Thymus (tissue), 11 donors: Measurements from ENCODE around the gene RAD9B. TPM values are rescaled to one million over a fixed set of nuclear protein-coding genes. Genes with fewer than 3 reads are reported as not detected.

ENCODE experiments used
- DNase-seq, 9 donors: peaks; one replicate each; pipeline ENCODE4 v3.0.0-alpha.2; 2013; ENCODE audit warnings: low spot score in 9 of 9, low read depth in 6 of 9, missing footprints in 1 of 9
- H3K27ac ChIP-seq, 2 donors: one replicate each; pipeline ENCODE4 v1.5.1; 2013; ENCODE audit warnings: control low read depth in 1 of 2, low read depth in 1 of 2, low read length in 1 of 2, mild to moderate bottlenecking in 1 of 2, moderate library complexity in 1 of 2
- H3K27me3 ChIP-seq, 2 donors: one replicate each; pipeline ENCODE4 v1.5.1; 2013; ENCODE audit warnings: low read length in 1 of 2; ENCODE audit not compliant: control insufficient read depth in 2 of 2, insufficient read depth in 1 of 2
- H3K36me3 ChIP-seq, 2 donors: one replicate each; pipeline ENCODE4 v1.5.1; 2013; ENCODE audit warnings: low read length in 1 of 2, mild to moderate bottlenecking in 1 of 2, moderate library complexity in 1 of 2; ENCODE audit not compliant: control insufficient read depth in 2 of 2, insufficient read depth in 2 of 2
- H3K4me1 ChIP-seq, 2 donors: one replicate each; pipeline ENCODE4 v1.5.1; 2013; ENCODE audit warnings: low read length in 2 of 2; ENCODE audit not compliant: control insufficient read depth in 2 of 2, insufficient read depth in 2 of 2
- H3K4me3 ChIP-seq, 2 donors: one replicate each; pipeline ENCODE4 v1.5.1; 2013; ENCODE audit warnings: low read length in 2 of 2, control low read depth in 1 of 2, mild to moderate bottlenecking in 1 of 2
- H3K9me3 ChIP-seq, 2 donors: one replicate each; pipeline ENCODE4 v1.5.1; 2013; ENCODE audit warnings: low read length in 1 of 2, mild to moderate bottlenecking in 1 of 2; ENCODE audit not compliant: control insufficient read depth in 2 of 2, insufficient read depth in 1 of 2
- WGBS: extraction: QIAGEN DNeasy Blood & Tissue Kit; methylation state at CpG from one replicate; pipeline ENCODE4 v1.1.7; 2013; 5-methylcytosine and 5-hydroxymethylcytosine counted together
- polyA plus RNA-seq: library from polyadenylated mRNA; stranded (reverse); fragments of 200-250 nt; gene quantifications from one replicate; pipeline ENCODE4 v1.2.3, GENCODE V29; 2013
- total RNA-seq: library from RNA; stranded (reverse); fragments of 120-200 nt; gene quantifications from one replicate; pipeline ENCODE4 v1.2.4, GENCODE V29; 2013
- donor health status: healthy.

RAD9B gene
- total and polyA plus RNA-seq, 2 donors = 0.87 to 1.0 TPM

DNA sequence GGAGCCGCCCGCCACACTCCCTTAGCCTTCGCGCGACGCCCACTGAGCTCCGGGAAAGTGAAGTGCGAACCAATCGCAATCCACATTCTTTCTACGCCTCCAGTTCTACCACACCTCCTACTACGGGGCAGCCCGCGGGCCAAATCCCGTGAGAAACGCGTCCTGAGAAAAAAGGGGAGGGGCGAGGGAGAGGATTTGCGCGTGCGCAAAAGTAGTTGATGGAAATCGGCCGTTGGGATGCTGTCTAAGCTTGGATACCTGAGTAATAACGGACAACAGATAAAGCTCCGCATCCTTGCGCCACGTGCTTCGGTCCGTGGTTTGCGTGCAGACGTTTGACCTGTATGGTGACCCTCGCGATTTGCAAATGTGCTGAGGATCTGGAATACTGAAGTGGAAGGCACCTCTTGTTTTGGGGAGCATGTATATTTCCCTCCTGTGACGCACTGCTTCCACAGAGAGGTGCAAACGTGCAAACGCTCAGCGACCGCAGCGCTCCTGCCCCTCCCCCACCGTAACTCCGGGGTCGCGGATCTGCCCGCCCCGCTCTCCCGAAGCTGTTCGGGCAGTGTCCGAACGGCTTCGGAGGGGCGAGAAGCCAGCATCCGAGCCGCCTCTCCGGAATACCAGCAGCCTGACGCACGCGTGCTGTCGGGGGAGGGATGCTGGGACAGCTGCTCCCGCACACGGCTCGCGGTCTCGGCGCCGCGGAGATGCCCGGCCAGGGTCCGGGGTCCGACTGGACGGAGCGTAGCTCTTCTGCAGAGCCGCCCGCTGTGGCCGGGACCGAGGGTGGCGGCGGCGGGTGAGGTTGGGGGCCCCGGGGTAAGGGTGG is 33.7 kb upstream of the RAD9B start, which contains the start of the genes FAM216A and GPN3:
Gene FAM216A, plus strand, starts transcription at position 632 of the 835 bp plus-strand sequence. Its CDS starts 31 bp downstream, at position 663.
Gene GPN3, minus strand, starts transcription at position 44 of the 835 bp plus-strand sequence. CDS start 54 bp downstream, outside the sequence.
- Histone ChIP-seq H3K36me3 (peaks cover 5 to 13% of the 10 kb centered on the region in 2 donors), H3K4me1 (peaks cover 9 to 13% of the 10 kb centered on the region in 2 donors), H3K27ac (peak within 1 kb of the TSS; percentile 91 to 99), H3K27me3 (no peaks in the 10 kb centered on the region), H3K4me3 (peak within 1 kb of the TSS; percentile 71 to 77), H3K9me3 (no peaks in the 10 kb centered on the region)
- under 1% methylated on average over 78 of the region's 78 CpGs for WGBS
- DNase-seq = peak; percentile 95 to 99 (median 97)

DNA sequence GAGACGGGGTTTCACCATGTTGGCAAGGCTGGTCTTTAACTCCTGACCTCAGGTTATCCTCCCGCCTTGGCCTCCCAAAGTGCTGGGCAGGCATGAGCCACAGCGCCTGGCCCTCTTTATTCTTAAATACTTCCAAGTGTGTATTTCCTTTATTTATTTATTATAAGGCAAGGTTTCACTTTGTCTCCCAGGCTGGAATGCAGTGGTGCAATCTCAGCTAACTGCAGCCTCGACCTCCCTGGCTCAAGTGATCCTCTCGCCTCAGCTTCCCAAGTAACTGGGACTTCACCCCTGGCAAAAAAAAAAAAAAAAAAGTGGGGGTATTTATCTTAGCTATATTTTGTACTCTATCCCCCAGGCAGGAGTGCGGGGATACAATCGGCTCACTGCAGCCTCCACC is 26.7 kb upstream of the RAD9B start:
- H3K36me3 ChIP-seq = peaks cover 8 to 16% of the 10 kb centered on the region in 2 donors
- WGBS = 98% methylated on average over 7 of the region's 7 CpGs
- H3K4me1 ChIP-seq = no peaks in the 10 kb centered on the region
- no peak overlapping the region for H3K27ac ChIP-seq
- no peaks in the 10 kb centered on the region for H3K9me3 ChIP-seq
- no peaks in the 10 kb centered on the region for H3K27me3 ChIP-seq
- DNase-seq = no peak
- no peak overlapping the region for H3K4me3 ChIP-seq

- H3K27ac ChIP-seq = no peak overlapping the region
Measured at GRCh38 chr12:110498984-110499706, 3.0 kb upstream of the RAD9B start.

GRCh38 chr12:110501399-110501751 is 756 bp upstream of the RAD9B start:
- Histone ChIP-seq H3K9me3 (peaks cover 0 to 5% of the 10 kb centered on the region in 2 donors), H3K36me3 (peaks cover 0 to 9% of the 10 kb centered on the region in 2 donors), H3K4me1 (peaks cover 6 to 15% of the 10 kb centered on the region in 2 donors), H3K27me3 (no peaks in the 10 kb centered on the region), H3K27ac (peak overlapping the region; percentile 93 to 97), H3K4me3 (peak overlapping the region; percentile 92 to 99)
- under 1% methylated on average over 17 of the region's 17 CpGs for WGBS
- DNase-seq = peak in 5 of 9 donors; percentile 11 to 41 (median 29)

More at GRCh38 chr12:110498984-110499706, 3.0 kb upstream of the RAD9B start:
- no peak for DNase-seq
- Histone ChIP-seq H3K4me3 (no peak overlapping the region), H3K4me1 (peaks cover 6 to 15% of the 10 kb centered on the region in 2 donors), H3K27me3 (no peaks in the 10 kb centered on the region), H3K9me3 (peaks cover 0 to 5% of the 10 kb centered on the region in 2 donors), H3K36me3 (peaks cover 11 to 25% of the 10 kb centered on the region in 2 donors)
- 90% methylated on average over 4 of the region's 4 CpGs for WGBS

DNA sequence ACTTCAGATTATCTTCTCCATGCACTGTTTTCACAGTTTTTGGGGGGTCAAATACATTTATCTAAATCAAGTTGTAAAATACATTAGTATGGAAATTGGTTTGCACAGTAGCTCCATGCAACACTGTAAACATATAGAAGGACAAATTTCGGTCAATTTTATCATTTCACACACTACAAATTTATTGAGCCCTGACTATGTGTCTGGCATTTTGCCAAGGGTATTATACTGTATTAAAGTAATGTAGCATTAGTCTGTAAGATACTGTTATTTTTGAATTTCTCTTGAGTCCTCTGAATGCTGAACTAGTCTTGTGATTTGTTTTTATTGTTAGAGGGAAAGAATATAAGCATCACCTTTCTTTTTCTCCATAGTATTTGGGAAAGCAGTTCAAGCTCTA is 1.3 kb downstream of the RAD9B start:
- H3K27me3 ChIP-seq = no peaks in the 10 kb centered on the region

GRCh38 chr12:110505332-110505731 is 3.2 kb downstream of the RAD9B start:
- 95% methylated on average over 3 of the region's 3 CpGs for WGBS
- Histone ChIP-seq H3K27me3 (no peaks in the 10 kb centered on the region), H3K36me3 (no peaks in the 10 kb centered on the region), H3K4me1 (peaks cover 6 to 14% of the 10 kb centered on the region in 2 donors), H3K9me3 (peaks cover 0 to 5% of the 10 kb centered on the region in 2 donors), H3K27ac (no peak overlapping the region), H3K4me3 (no peak overlapping the region)
- no peak for DNase-seq

More for the DNA sequence above, 1.3 kb downstream of the RAD9B start:
- H3K27ac ChIP-seq = no peak overlapping the region
- no peak for DNase-seq
- H3K36me3 ChIP-seq = peaks cover 0 to 5% of the 10 kb centered on the region in 2 donors
- 99% methylated on average over 1 of the region's 1 CpG for WGBS
- peaks cover 6 to 15% of the 10 kb centered on the region in 2 donors for H3K4me1 ChIP-seq
- no peak overlapping the region for H3K4me3 ChIP-seq
- peaks cover 0 to 5% of the 10 kb centered on the region in 2 donors for H3K9me3 ChIP-seq

DNA sequence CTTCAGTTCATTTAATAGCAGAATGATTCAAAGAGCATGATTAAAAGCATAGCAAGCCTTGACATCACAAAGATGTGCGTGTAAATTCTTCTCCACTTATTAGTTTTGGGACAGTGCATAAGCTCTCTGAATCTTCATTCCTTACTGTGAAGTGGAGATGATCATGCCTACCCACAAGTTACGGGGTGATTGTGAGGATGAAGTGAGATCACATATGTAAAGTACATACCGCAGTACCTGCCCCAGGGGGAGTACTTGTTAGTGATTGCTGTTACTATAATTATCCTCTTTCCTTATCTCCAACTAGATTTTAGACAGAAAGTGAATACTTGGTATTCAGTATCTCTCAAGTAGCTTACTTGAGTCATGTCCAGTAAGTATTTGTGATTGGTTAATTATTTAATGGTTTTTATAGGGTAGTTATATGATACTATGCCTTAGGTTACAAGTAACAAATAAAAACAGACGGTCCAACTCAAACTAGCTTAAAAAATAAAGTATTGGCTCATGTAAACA is 6.0 kb downstream of the RAD9B start:
- Histone ChIP-seq H3K9me3 (no peaks in the 10 kb centered on the region), H3K27me3 (no peaks in the 10 kb centered on the region), H3K27ac (no peak overlapping the region), H3K4me3 (no peak overlapping the region), H3K36me3 (no peaks in the 10 kb centered on the region), H3K4me1 (no peaks in the 10 kb centered on the region)
- no peak for DNase-seq
- 96% methylated on average over 4 of the region's 4 CpGs for WGBS

DNA sequence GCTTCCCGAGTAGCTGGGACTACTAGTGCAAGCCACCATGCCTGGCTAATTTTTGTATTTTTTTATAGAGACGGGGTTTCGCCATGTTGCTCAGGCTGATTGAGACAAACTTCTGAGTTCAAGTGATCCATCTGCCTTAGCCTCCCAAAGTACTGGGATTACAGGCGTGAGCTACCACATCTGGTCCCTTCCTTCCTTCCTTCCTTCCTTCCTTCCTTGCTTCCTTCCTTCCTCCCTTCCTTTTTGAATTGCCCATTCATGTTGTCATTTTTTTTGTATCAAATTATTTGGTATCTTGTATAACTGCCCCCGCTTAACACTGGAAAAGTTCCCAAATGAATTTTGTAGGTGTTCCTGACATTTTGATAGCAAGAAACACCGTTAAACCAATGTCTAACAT is 11.7 kb downstream of the RAD9B start:
- 91% methylated on average over 6 of the region's 6 CpGs for WGBS
- DNase-seq = no peak
- H3K27me3 ChIP-seq = no peaks in the 10 kb centered on the region
- H3K36me3 ChIP-seq = no peaks in the 10 kb centered on the region
- H3K27ac ChIP-seq = no peak overlapping the region
- no peaks in the 10 kb centered on the region for H3K9me3 ChIP-seq
- H3K4me3 ChIP-seq = no peak overlapping the region
- no peaks in the 10 kb centered on the region for H3K4me1 ChIP-seq
